Adrenal gland (tissue), 12 donors: ENCODE measurements around the gene CNGA3. TPM values are rescaled to one million over a fixed set of nuclear protein-coding genes. Genes with fewer than 3 reads are reported as not detected.

ENCODE experiments used
- DNase-seq, 7 donors: peaks; one replicate each; pipeline ENCODE4 v3.0.0-alpha.2; 2019 to 2020
- H3K27ac ChIP-seq, 5 donors: fragments of 200-600 bp; sonication (generic) in 4 of 5; 1 replicate in 3 of 5; 2 replicates in 2 of 5; pipeline versions ENCODE4 v1.5.1 to v1.8.0; 2016 to 2020; ENCODE audit warnings: mild to moderate bottlenecking in 1 of 5
- H3K27me3 ChIP-seq: fragments of 200-600 bp; 2 replicates; pipeline ENCODE4 v1.8.0; 2021
- H3K36me3 ChIP-seq, 2 donors: fragments of 200-600 bp; replicated peaks in 1 of 2; 1 replicate in 1 of 2; 2 replicates in 1 of 2; pipeline versions ENCODE4 v1.5.1 to v1.8.0; 2018 to 2022
- H3K4me1 ChIP-seq, 2 donors: fragments of 200-600 bp; replicated peaks in 1 of 2; 1 replicate in 1 of 2; 2 replicates in 1 of 2; pipeline versions ENCODE4 v1.5.1 to v1.8.0; 2018 to 2021
- H3K4me3 ChIP-seq, 4 donors: fragments of 200-600 bp; sonication (generic) in 3 of 4; one replicate each; pipeline ENCODE4 v1.5.1; 2016 to 2018
- H3K9me3 ChIP-seq, 3 donors: fragments of 200-600 bp; sonication (generic) in 1 of 3; replicated peaks in 1 of 3; 1 replicate in 2 of 3; 2 replicates in 1 of 3; pipeline versions ENCODE4 v1.5.1 to v1.8.0; 2016 to 2021
- POLR2A ChIP-seq, 2 donors: fragments of 450-650 bp; IDR thresholded peaks; one replicate each; pipeline ENCODE4 v1.6.1; 2017; ENCODE audit warnings: antibody characterized with exemption in 2 of 2, mild to moderate bottlenecking in 2 of 2, moderate library complexity in 1 of 2
- WGBS, 4 donors: extraction: QIAGEN DNeasy Blood & Tissue Kit in 2 of 4; methylation state at CpG; one replicate each; pipeline versions ENCODE4 v1.1.5 to v1.1.7; 2013 to 2017; 5-methylcytosine and 5-hydroxymethylcytosine counted together
- intact Hi-C, 2 donors: fragments of 100-400 bp; cut with DNase I; formaldehyde crosslinking; loops; one replicate each; pipeline versions ENCODE4 v1.14.1 to v1.15.0; 2022 to 2023
- polyA plus RNA-seq, 3 donors: library from polyadenylated mRNA; stranded (reverse); fragments of 200-250 nt in 2 of 3; fragments of 350-450 nt in 1 of 3; fragmentation: Illumina TruSeq in 1 of 3; extraction: RNeasy Lipid Tissue Mini Kit (QIAGEN cat#74804) in 1 of 3; gene quantifications; one replicate each; pipeline ENCODE4 v1.2.3, GENCODE V29; 2013 to 2014
- total RNA-seq, 9 donors: library from RNA; depleted of rRNA in 4 of 9; stranded (reverse); fragments of >200 nt in 4 of 9; fragments of 120-200 nt in 1 of 9; fragmentation: NEBNext Ultra II Directional in 1 of 9; extraction: Animal tissue kit (Norgen Biotek cat#: 25700) in 1 of 9; gene quantifications; one replicate each; pipeline versions ENCODE4 v1.1.0 to v1.2.4, GENCODE V29; 2013 to 2023
- TF ChIP-seq, protein P1 (sequence below), 6 experiments: fragments of 450-650 bp in 4 of 6; fragments of 200-600 bp in 2 of 6; sonication (generic) in 1 of 6; IDR thresholded peaks; 1 replicate in 5 of 6; 2 replicates in 1 of 6; pipeline versions ENCODE4 v1.5.1 to v1.8.0; 2016 to 2021; ENCODE audit warnings: antibody characterized with exemption in 6 of 6, mild to moderate bottlenecking in 2 of 6, moderate library complexity in 1 of 6
- donor health status: healthy with polysubstance abuse.
- donor health status: Bipolar disorder and iron deficiency.
- donor health status: DM: yes; HTN: yes; CAD: no.
- donor health status: DM: no; HTN: no; CAD: no.
- donor health status: DM: no; HTN: no; CAD: no.
- donor health status: DM: yes; HTN: yes; CAD: no.

CNGA3 gene
- total and polyA plus RNA-seq, 12 donors = 0.07 to 0.28 (median 0.16) TPM; not detected in 5

DNA sequence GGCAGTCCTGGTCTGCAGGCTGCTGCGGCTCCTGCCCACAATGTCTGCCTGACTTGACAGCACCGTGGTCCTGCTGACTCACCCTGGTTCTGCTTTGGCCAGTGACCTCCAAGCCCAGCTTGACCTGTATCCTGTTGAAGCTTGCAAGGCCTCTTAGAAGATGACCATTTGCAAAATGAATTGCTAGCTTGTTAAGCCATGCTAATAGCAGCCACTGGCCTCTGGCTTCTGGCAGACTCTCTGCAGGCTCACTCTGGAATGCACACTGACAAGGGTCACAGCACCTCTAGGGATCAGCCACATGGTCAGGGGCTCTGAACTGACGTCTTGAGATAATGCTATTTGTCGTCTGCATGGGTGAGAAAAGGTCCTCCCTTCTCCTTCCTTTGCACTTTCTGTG is 25.9 kb downstream of the CNGA3 start:
- Histone ChIP-seq H3K27me3 (no peaks in the 10 kb centered on the region), H3K27ac (no peak overlapping the region), H3K4me1 (no peaks in the 10 kb centered on the region), H3K36me3 (no peaks in the 10 kb centered on the region), H3K4me3 (no peak overlapping the region), H3K9me3 (no peaks in the 10 kb centered on the region)
- 56 to 72% (median 60%) methylated on average over 2 to 4 of the region's 4 CpGs for WGBS, 4 donors
- DNase-seq = no peak
- intact Hi-C loops = no loop called here
- TF ChIP-seq, protein P1, sequence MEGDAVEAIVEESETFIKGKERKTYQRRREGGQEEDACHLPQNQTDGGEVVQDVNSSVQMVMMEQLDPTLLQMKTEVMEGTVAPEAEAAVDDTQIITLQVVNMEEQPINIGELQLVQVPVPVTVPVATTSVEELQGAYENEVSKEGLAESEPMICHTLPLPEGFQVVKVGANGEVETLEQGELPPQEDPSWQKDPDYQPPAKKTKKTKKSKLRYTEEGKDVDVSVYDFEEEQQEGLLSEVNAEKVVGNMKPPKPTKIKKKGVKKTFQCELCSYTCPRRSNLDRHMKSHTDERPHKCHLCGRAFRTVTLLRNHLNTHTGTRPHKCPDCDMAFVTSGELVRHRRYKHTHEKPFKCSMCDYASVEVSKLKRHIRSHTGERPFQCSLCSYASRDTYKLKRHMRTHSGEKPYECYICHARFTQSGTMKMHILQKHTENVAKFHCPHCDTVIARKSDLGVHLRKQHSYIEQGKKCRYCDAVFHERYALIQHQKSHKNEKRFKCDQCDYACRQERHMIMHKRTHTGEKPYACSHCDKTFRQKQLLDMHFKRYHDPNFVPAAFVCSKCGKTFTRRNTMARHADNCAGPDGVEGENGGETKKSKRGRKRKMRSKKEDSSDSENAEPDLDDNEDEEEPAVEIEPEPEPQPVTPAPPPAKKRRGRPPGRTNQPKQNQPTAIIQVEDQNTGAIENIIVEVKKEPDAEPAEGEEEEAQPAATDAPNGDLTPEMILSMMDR (IDR thresholded peaks at IDR 0.05) = no peak
- TF ChIP-seq POLR2A (IDR thresholded peaks at IDR 0.05) = no peak

DNA sequence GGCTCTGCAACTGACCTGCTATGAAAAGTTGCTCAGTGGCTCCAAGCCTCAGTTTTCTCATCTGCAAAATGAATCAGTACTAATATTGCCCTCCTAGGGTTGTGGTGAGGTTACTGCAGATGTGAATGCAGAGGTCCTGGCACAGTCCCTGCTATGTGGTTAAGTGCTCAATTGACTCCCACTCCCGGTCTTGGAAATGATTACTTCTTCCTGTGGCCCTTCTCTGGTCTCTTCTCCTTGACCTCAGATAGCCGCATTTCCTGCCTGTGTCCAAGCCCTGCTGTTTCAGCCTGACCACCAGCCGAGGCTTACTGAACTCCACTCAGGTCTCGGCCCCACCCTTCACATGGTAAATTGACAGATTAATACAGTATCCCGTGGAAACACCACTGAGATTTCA is 26.3 kb downstream of the CNGA3 start:
- Histone ChIP-seq H3K36me3 (no peaks in the 10 kb centered on the region), H3K4me3 (no peak overlapping the region), H3K4me1 (no peaks in the 10 kb centered on the region), H3K27ac (no peak overlapping the region), H3K27me3 (no peaks in the 10 kb centered on the region), H3K9me3 (no peaks in the 10 kb centered on the region)
- no peak for DNase-seq
- intact Hi-C loops = no loop called here
- TF ChIP-seq POLR2A (IDR thresholded peaks at IDR 0.05) = no peak
- WGBS, 4 donors = 52 to 61% (median 56%) methylated on average over 5 of the region's 5 CpGs

DNA sequence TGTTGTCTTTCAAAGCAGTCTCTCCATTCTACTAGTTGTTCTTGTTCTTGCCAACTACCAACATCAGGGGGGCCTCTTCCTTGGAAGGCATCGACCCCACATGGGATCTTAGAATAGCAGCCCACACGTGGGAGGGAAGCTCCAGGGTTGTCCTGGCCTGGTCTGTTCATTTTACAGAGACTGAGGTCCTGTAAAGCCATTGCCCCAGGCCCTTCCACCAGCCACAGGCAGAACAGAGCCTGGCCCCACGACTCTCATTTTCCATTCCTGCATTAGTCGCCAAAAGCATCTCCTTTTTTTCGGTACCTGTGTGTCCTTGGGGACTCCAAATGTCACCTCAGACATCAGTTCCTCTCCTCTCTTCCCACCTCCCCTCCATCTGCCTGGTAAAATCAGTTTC is 28.0 kb downstream of the CNGA3 start:
- H3K9me3 ChIP-seq = no peaks in the 10 kb centered on the region
- H3K36me3 ChIP-seq = no peaks in the 10 kb centered on the region
- H3K27me3 ChIP-seq = no peaks in the 10 kb centered on the region
- no peak for DNase-seq
- intact Hi-C loops = no loop called here
- WGBS, 4 donors = 57 to 67% (median 63%) methylated on average over 5 of the region's 5 CpGs
- TF ChIP-seq, protein P1 (IDR thresholded peaks at IDR 0.05) = no peak
- TF ChIP-seq POLR2A (IDR thresholded peaks at IDR 0.05) = no peak
- no peak overlapping the region for H3K4me3 ChIP-seq
- no peak overlapping the region for H3K27ac ChIP-seq
- H3K4me1 ChIP-seq = peaks cover 2 to 10% of the 10 kb centered on the region in 2 donors

DNA sequence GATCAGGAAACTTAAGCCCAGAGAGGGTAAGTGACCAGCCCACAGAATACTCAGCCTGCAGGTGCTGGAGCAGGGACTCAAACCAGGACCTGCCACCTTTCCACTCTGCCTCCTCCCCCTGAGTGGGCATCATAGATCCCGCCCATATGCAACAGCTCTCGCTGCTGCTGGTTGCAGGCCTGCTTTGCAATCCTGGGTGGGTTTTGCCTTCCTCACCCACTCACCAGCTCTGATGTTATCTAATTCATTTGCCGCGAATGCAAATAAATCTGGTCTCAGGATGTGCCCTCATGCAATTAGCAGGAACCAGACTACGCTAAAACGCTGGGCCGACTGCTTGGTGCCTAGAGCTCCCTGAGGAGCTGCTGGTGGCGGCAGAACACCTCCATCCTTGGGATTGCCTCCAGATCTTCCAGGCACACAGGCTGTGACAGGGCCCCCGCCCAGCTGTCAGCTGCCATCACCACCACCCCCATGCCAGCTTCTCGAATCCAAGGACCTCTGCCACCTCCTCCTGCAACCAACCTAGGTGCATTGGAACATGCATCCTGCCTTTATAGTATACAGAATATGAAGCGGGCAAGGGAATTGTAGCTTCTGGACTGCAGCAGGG is 28.8 kb downstream of the CNGA3 start:
- intact Hi-C loops = no loop called here
- Histone ChIP-seq H3K4me3 (no peak overlapping the region), H3K4me1 (peaks cover 4 to 13% of the 10 kb centered on the region in 2 donors), H3K27ac (no peak overlapping the region), H3K9me3 (no peaks in the 10 kb centered on the region), H3K36me3 (no peaks in the 10 kb centered on the region), H3K27me3 (no peaks in the 10 kb centered on the region)
- WGBS, 4 donors = 70 to 83% (median 74%) methylated on average over 8 to 11 of the region's 11 CpGs
- no peak for DNase-seq
- no peak for TF ChIP-seq POLR2A (IDR thresholded peaks at IDR 0.05)
- TF ChIP-seq, protein P1 (IDR thresholded peaks at IDR 0.05) = no peak

DNA sequence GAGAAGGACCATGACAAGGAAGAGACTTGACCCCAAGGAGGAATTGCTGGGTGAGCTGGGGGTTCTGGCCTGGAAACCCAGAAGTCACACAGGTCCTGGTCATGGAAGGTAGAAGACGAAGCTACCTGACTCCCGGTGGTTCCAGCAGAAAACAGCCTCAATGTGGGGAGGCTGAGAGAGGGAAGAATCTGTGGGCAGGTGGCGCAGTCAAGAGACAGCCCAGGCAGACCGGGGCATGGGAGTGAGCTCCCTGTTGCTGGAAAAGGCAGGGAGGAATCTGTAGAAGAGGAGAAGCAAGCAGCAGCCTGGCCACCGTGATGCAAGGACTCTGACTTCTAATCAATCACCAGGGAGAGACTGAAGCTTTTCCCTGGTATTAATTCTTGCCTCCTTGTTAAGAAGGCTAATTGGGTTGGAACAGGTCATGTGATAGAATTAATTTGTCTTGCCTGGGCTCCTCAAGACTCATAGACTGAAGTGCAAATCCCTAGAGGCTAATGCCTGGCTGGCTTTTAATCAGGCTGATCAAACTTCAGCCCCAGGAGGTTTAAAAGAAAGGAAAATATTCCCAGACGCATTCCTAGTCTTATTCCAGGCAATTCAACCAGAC is 30.1 kb downstream of the CNGA3 start:
- no peak overlapping the region for H3K27ac ChIP-seq
- intact Hi-C loops = no loop called here
- H3K36me3 ChIP-seq = no peaks in the 10 kb centered on the region
- TF ChIP-seq, protein P1 (IDR thresholded peaks at IDR 0.05) = no peak
- no peak for TF ChIP-seq POLR2A (IDR thresholded peaks at IDR 0.05)
- no peak overlapping the region for H3K4me3 ChIP-seq
- peaks cover 4 to 13% of the 10 kb centered on the region in 2 donors for H3K4me1 ChIP-seq
- DNase-seq = no peak
- H3K9me3 ChIP-seq = no peaks in the 10 kb centered on the region
- 54 to 82% (median 79%) methylated on average over 6 of the region's 6 CpGs for WGBS, 4 donors
- H3K27me3 ChIP-seq = no peaks in the 10 kb centered on the region
